Neural progenitor cell (in vitro differentiated cells): ENCODE results near the gene PRSS57.

Experiments used
- EZH2 ChIP-seq: fragments of 200-600 bp; sonication (generic); IDR thresholded peaks from 2 replicates; pipeline ENCODE4 v1.6.1; 2017; ENCODE audit warnings: antibody characterized with exemption, mild to moderate bottlenecking, moderate library complexity
- EZH2phosphoT487 ChIP-seq: fragments of 200-600 bp; sonication (generic); IDR thresholded peaks from 2 replicates; pipeline ENCODE4 v1.6.1; 2017; ENCODE audit warnings: antibody characterized with exemption
- TF ChIP-seq, protein P1 (sequence below): fragments of 200-600 bp; sonication (generic); IDR thresholded peaks from 2 replicates; pipeline ENCODE4 v1.5.1; 2017; ENCODE audit warnings: antibody characterized with exemption, mild to moderate bottlenecking

DNA sequence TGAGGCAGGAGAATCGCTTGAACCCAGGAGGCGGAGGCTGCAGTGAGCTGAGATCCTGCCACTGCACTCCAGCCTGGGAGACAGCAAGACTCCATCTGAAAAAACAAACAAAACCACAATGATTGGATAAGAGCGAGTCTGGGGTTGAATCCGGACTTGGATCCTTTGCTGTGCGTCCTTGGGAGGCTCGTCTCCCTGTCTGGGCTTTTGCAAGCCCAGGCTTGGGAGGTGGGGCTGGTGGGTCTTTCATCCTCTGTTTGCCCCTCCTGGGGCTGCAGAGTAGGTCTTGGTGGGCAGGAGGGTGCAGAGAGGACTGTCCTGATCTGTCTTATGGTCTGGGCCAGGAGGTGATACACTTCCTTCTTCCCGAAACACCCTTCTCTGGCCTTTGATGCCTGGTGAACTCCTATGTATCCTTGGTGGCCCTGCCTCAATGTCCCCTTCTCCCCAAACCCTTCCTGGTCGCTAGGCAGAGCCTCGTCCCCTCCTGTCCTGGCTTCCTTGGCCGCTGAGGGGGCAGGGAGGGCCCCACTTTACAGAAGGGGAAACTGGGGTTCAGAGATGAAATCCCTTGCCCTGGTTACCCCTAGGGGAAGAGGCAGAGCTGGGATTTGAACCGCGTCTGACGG is 30.3 kb upstream of the PRSS57 start:
- TF ChIP-seq, protein P1, sequence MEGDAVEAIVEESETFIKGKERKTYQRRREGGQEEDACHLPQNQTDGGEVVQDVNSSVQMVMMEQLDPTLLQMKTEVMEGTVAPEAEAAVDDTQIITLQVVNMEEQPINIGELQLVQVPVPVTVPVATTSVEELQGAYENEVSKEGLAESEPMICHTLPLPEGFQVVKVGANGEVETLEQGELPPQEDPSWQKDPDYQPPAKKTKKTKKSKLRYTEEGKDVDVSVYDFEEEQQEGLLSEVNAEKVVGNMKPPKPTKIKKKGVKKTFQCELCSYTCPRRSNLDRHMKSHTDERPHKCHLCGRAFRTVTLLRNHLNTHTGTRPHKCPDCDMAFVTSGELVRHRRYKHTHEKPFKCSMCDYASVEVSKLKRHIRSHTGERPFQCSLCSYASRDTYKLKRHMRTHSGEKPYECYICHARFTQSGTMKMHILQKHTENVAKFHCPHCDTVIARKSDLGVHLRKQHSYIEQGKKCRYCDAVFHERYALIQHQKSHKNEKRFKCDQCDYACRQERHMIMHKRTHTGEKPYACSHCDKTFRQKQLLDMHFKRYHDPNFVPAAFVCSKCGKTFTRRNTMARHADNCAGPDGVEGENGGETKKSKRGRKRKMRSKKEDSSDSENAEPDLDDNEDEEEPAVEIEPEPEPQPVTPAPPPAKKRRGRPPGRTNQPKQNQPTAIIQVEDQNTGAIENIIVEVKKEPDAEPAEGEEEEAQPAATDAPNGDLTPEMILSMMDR = no peak
- TF ChIP-seq EZH2 = no peak
- no peak for TF ChIP-seq EZH2phosphoT487
